Esophagus muscularis mucosa (tissue), 4 donors: ENCODE results near the gene ATP6V0E1.
A peak's percentile ranks its signal among the peaks of the same experiment; 100 is the strongest.

Experiments used
- CTCF ChIP-seq, 3 experiments: fragments of 200-600 bp in 2 of 3; fragments of 450-650 bp in 1 of 3; sonication (generic) in 2 of 3; IDR thresholded peaks; one replicate each; pipeline ENCODE4 v1.5.1; 2017 to 2019; ENCODE audit warnings: antibody characterized with exemption in 3 of 3, mild to moderate bottlenecking in 2 of 3, moderate library complexity in 1 of 3
- EP300 ChIP-seq: sonication (generic); formaldehyde crosslinking; IDR thresholded peaks from one replicate; pipeline ENCODE4 v1.6.1; 2017; ENCODE audit warnings: antibody characterized with exemption
- POLR2AphosphoS5 ChIP-seq, 2 donors: sonication (generic); formaldehyde crosslinking; IDR thresholded peaks; one replicate each; pipeline ENCODE4 v1.6.1; 2017; ENCODE audit warnings: antibody characterized with exemption in 2 of 2

GRCh38 chr5:172984244-172984953 is 828 bp downstream of the ATP6V0E1 start:
- TF ChIP-seq EP300 (no peak), CTCF (IDR thresholded peaks at IDR 0.05) (peak; percentile 38 to 52 (median 48)), POLR2AphosphoS5 (IDR thresholded peaks at IDR 0.05) (peak; percentile 13 to 68)
